Measurements from ENCODE around the gene BYSL. TPM values are rescaled to one million over a fixed set of nuclear protein-coding genes. Genes with fewer than 3 reads are reported as not detected.

The BYSL gene
- 23.5 and 24.5 TPM in 2 replicates for polyA plus RNA-seq (2013)

- Histone ChIP-seq H3K9me3 (ENCODE audit: insufficient read depth, low read depth, low read length) (no peaks in the 10 kb centered on the region), H3K4me3 (ENCODE audit: low read depth, low read length) (peak within 1 kb of the TSS; percentile 93)
- WGBS (ENCODE audit: extremely low coverage, insufficient coverage, insufficient read length) = no CpG with 5 or more reads among the region's 55 CpGs
Observed at GRCh38 chr6:41920921-41921711, at the start of gene BYSL, which contains the start of gene MED20. TSS of gene BYSL (plus strand) at chr6:41921499. CDS start at chr6:41921563, 64 bp downstream. TSS of gene MED20 (minus strand) at chr6:41921139. CDS start at chr6:41921018, 121 bp downstream.

GRCh38 chr6:41871691-41872090, 49.6 kb upstream of the BYSL start:
- H2AK5ac ChIP-seq (ENCODE audit: low read length) = no peak overlapping the region
- H2BK12ac ChIP-seq (ENCODE audit: low read length) = no peak overlapping the region
- no peak overlapping the region for H3K27ac ChIP-seq (ENCODE audit: low read depth, low read length)
- no peaks in the 10 kb centered on the region for H3K79me1 ChIP-seq (ENCODE audit: low read length)
- peaks cover 0 to 3% of the 10 kb centered on the region in 2 experiments for H3K36me3 ChIP-seq (ENCODE audit: control insufficient read depth in 1 of 2, insufficient read depth in 2 of 2, low read length in 2 of 2)
- no peak overlapping the region for H2BK120ac ChIP-seq (ENCODE audit: insufficient read depth, low read length, poor library complexity)
- H3K18ac ChIP-seq (ENCODE audit: low read length) = no peak overlapping the region
- H4K91ac ChIP-seq (ENCODE audit: low read depth, low read length) = no peak overlapping the region
- no peak overlapping the region for H3K23ac ChIP-seq (ENCODE audit: low read length)
- WGBS (ENCODE audit: extremely low coverage, insufficient coverage, insufficient read length) = no CpG with 5 or more reads among the region's 2 CpGs
- H2AFZ ChIP-seq (ENCODE audit: insufficient read depth, low read length, poor library complexity) = no peak overlapping the region
- H3K4me1 ChIP-seq (ENCODE audit: control insufficient read depth in 1 of 2, insufficient read depth in 2 of 2, low read length in 2 of 2) = no peaks in the 10 kb centered on the region
- no peaks in the 10 kb centered on the region for H3K27me3 ChIP-seq (ENCODE audit: insufficient read depth, low read length)
- no peaks in the 10 kb centered on the region for H3K79me2 ChIP-seq (ENCODE audit: control insufficient read depth, insufficient read depth, low read length, poor library complexity)
- no peaks in the 10 kb centered on the region for H3K9me3 ChIP-seq (ENCODE audit: insufficient read depth, low read depth, low read length)
- no peak for DNase-seq
- no peak overlapping the region for H4K8ac ChIP-seq (ENCODE audit: low read depth, low read length)
- no peak overlapping the region for H3K14ac ChIP-seq (ENCODE audit: low read length)
- H3K4me2 ChIP-seq (ENCODE audit: low read length) = no peak overlapping the region
- H3K4me3 ChIP-seq (ENCODE audit: low read depth, low read length) = no peak overlapping the region
- H3K9ac ChIP-seq (ENCODE audit: low read length) = no peak overlapping the region
- no peak overlapping the region for H3K4ac ChIP-seq (ENCODE audit: low read depth, low read length)
- no peak overlapping the region for H2BK5ac ChIP-seq (ENCODE audit: low read depth, low read length, poor library complexity)
- no peak overlapping the region for H4K12ac ChIP-seq (ENCODE audit: low read depth, low read length)

More at GRCh38 chr6:41920921-41921711, at the start of gene BYSL, which contains the start of gene MED20:
- Histone ChIP-seq H2BK120ac (ENCODE audit: insufficient read depth, low read length, poor library complexity) (peak within 1 kb of the TSS; percentile 77), H3K9ac (ENCODE audit: low read length) (peak within 1 kb of the TSS; percentile 95), H3K27me3 (ENCODE audit: insufficient read depth, low read length) (no peaks in the 10 kb centered on the region), H3K79me1 (ENCODE audit: low read length) (peaks cover 6% of the 10 kb centered on the region), H3K14ac (ENCODE audit: low read length) (peak within 1 kb of the TSS; percentile 85), H2AFZ (ENCODE audit: insufficient read depth, low read length, poor library complexity) (peak within 1 kb of the TSS; percentile 85), H2AK5ac (ENCODE audit: low read length) (peak within 1 kb of the TSS; percentile 90), H2BK5ac (ENCODE audit: low read depth, low read length, poor library complexity) (peak within 1 kb of the TSS; percentile 77), H3K27ac (ENCODE audit: low read depth, low read length) (peak within 1 kb of the TSS; percentile 89), H3K79me2 (ENCODE audit: control insufficient read depth, insufficient read depth, low read length, poor library complexity) (peaks cover 10% of the 10 kb centered on the region), H4K91ac (ENCODE audit: low read depth, low read length) (peak within 1 kb of the TSS; percentile 89), H3K4ac (ENCODE audit: low read depth, low read length) (peak within 1 kb of the TSS; percentile 98), H3K36me3 (ENCODE audit: control insufficient read depth in 1 of 2, insufficient read depth in 2 of 2, low read length in 2 of 2) (peaks cover 10 to 11% of the 10 kb centered on the region in 2 experiments), H4K12ac (ENCODE audit: low read depth, low read length) (peak within 1 kb of the TSS; percentile 65), H4K8ac (ENCODE audit: low read depth, low read length) (peak within 1 kb of the TSS; percentile 93), H3K4me2 (ENCODE audit: low read length) (peak within 1 kb of the TSS; percentile 80), H3K4me1 (ENCODE audit: control insufficient read depth in 1 of 2, insufficient read depth in 2 of 2, low read length in 2 of 2) (peaks cover 2 to 9% of the 10 kb centered on the region in 2 experiments), H3K18ac (ENCODE audit: low read length) (peak within 1 kb of the TSS; percentile 82), H2BK12ac (ENCODE audit: low read length) (no peak within 1 kb of the TSS), H3K23ac (ENCODE audit: low read length) (no peak within 1 kb of the TSS)
- DNase-seq = peak; percentile 95 to 97

GRCh38 chr6:41872147-41872546, 49.2 kb upstream of the BYSL start:
- no peak for DNase-seq
- Histone ChIP-seq H3K27me3 (ENCODE audit: insufficient read depth, low read length) (no peaks in the 10 kb centered on the region), H3K9ac (ENCODE audit: low read length) (no peak overlapping the region), H3K14ac (ENCODE audit: low read length) (no peak overlapping the region), H2AK5ac (ENCODE audit: low read length) (no peak overlapping the region), H3K36me3 (ENCODE audit: control insufficient read depth in 1 of 2, insufficient read depth in 2 of 2, low read length in 2 of 2) (peaks cover 0 to 3% of the 10 kb centered on the region in 2 experiments), H3K23ac (ENCODE audit: low read length) (no peak overlapping the region), H2AFZ (ENCODE audit: insufficient read depth, low read length, poor library complexity) (no peak overlapping the region), H4K91ac (ENCODE audit: low read depth, low read length) (no peak overlapping the region), H4K8ac (ENCODE audit: low read depth, low read length) (no peak overlapping the region), H3K4ac (ENCODE audit: low read depth, low read length) (no peak overlapping the region), H3K4me3 (ENCODE audit: low read depth, low read length) (no peak overlapping the region), H3K9me3 (ENCODE audit: insufficient read depth, low read depth, low read length) (no peaks in the 10 kb centered on the region), H4K12ac (ENCODE audit: low read depth, low read length) (no peak overlapping the region), H2BK12ac (ENCODE audit: low read length) (no peak overlapping the region), H2BK5ac (ENCODE audit: low read depth, low read length, poor library complexity) (no peak overlapping the region), H3K79me1 (ENCODE audit: low read length) (no peaks in the 10 kb centered on the region), H3K27ac (ENCODE audit: low read depth, low read length) (no peak overlapping the region), H3K18ac (ENCODE audit: low read length) (no peak overlapping the region), H2BK120ac (ENCODE audit: insufficient read depth, low read length, poor library complexity) (no peak overlapping the region), H3K79me2 (ENCODE audit: control insufficient read depth, insufficient read depth, low read length, poor library complexity) (no peaks in the 10 kb centered on the region), H3K4me1 (ENCODE audit: control insufficient read depth in 1 of 2, insufficient read depth in 2 of 2, low read length in 2 of 2) (no peaks in the 10 kb centered on the region), H3K4me2 (ENCODE audit: low read length) (no peak overlapping the region)
- no CpG with 5 or more reads among the region's 13 CpGs for WGBS (ENCODE audit: extremely low coverage, insufficient coverage, insufficient read length)

GRCh38 chr6:41874741-41875140, 46.6 kb upstream of the BYSL start:
- Histone ChIP-seq H3K4me2 (ENCODE audit: low read length) (no peak overlapping the region), H2AK5ac (ENCODE audit: low read length) (no peak overlapping the region), H3K9ac (ENCODE audit: low read length) (no peak overlapping the region), H3K23ac (ENCODE audit: low read length) (no peak overlapping the region), H3K36me3 (ENCODE audit: control insufficient read depth in 1 of 2, insufficient read depth in 2 of 2, low read length in 2 of 2) (peaks cover 0 to 3% of the 10 kb centered on the region in 2 experiments), H3K14ac (ENCODE audit: low read length) (no peak overlapping the region), H4K12ac (ENCODE audit: low read depth, low read length) (no peak overlapping the region), H4K91ac (ENCODE audit: low read depth, low read length) (no peak overlapping the region), H3K27ac (ENCODE audit: low read depth, low read length) (no peak overlapping the region), H3K4me3 (ENCODE audit: low read depth, low read length) (no peak overlapping the region), H3K9me3 (ENCODE audit: insufficient read depth, low read depth, low read length) (no peaks in the 10 kb centered on the region), H3K4ac (ENCODE audit: low read depth, low read length) (no peak overlapping the region), H3K18ac (ENCODE audit: low read length) (no peak overlapping the region), H4K8ac (ENCODE audit: low read depth, low read length) (no peak overlapping the region), H2AFZ (ENCODE audit: insufficient read depth, low read length, poor library complexity) (no peak overlapping the region), H2BK12ac (ENCODE audit: low read length) (no peak overlapping the region), H3K27me3 (ENCODE audit: insufficient read depth, low read length) (no peaks in the 10 kb centered on the region), H2BK120ac (ENCODE audit: insufficient read depth, low read length, poor library complexity) (no peak overlapping the region), H3K4me1 (ENCODE audit: control insufficient read depth in 1 of 2, insufficient read depth in 2 of 2, low read length in 2 of 2) (no peaks in the 10 kb centered on the region), H3K79me2 (ENCODE audit: control insufficient read depth, insufficient read depth, low read length, poor library complexity) (no peaks in the 10 kb centered on the region), H3K79me1 (ENCODE audit: low read length) (no peaks in the 10 kb centered on the region), H2BK5ac (ENCODE audit: low read depth, low read length, poor library complexity) (no peak overlapping the region)
- DNase-seq = no peak
- WGBS (ENCODE audit: extremely low coverage, insufficient coverage, insufficient read length) = no CpG with 5 or more reads among the region's 1 CpG

Data from trophoblast cell (in vitro differentiated cells and primary cell).